HG03575 (cell line): ENCODE results near the gene WNT9A.
"Not testable (repeated sequence)": the region's sequence is repeated elsewhere in the genome, so short reads cannot be mapped to it uniquely, and the experiment has no call there.

Experiments
- ATAC-seq: cut with Tn5 transposase; IDR thresholded peaks from one replicate; pipeline ENCODE4 v1.9.1; 2021; ENCODE audit not compliant: unreplicated experiment, insufficient number of reproducible peaks, low FRiP score; ENCODE audit errors: extremely low read depth

Gene WNT9A

GRCh38 chr1:227883073-227883520 is 64.6 kb downstream of the WNT9A start:
- no peak for ATAC-seq

- no peak for ATAC-seq
Observed at GRCh38 chr1:227880342-227880924, 67.3 kb downstream of the WNT9A start.

DNA sequence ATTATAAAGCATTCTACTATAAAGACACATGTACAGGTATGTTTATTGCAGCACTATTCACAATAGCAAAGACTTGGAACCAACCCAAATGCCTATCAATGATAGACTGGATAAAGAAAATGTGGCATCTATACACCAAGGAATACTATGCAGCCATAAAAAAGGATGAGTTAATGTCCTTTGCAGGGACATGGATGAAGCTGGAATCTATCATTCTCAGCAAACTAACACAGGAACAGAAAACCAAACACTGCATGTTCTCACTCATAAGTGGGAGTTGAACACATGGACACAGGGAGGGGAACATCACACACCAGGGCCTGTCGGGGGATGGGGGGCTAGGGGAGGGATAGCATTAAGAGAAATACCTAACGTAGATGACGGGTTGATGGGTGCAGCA is 69.9 kb downstream of the WNT9A start:
- ATAC-seq: not testable (repeated sequence)

- not testable (repeated sequence) for ATAC-seq
Observed at GRCh38 chr1:227871892-227872291, 75.8 kb downstream of the WNT9A start.

DNA sequence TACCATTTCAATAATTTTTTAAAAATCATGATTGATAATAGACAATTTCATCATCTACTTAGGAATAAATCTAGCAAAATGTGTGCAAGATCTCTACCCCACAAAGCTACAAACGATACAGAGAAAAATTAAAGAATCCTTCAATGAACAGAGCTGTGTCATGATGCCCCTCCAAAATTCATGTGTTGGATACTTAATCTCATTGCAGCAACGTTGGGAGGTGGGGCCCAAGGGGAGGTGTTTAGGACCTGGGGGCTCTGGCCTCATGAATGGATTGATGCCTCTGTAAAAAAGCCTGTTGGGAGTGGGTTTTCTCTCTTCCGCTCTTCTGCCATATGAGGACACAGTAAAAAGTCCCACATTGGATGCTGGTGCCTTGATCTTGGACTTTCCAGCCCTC is 77.4 kb downstream of the WNT9A start:
- ATAC-seq: no peak

DNA sequence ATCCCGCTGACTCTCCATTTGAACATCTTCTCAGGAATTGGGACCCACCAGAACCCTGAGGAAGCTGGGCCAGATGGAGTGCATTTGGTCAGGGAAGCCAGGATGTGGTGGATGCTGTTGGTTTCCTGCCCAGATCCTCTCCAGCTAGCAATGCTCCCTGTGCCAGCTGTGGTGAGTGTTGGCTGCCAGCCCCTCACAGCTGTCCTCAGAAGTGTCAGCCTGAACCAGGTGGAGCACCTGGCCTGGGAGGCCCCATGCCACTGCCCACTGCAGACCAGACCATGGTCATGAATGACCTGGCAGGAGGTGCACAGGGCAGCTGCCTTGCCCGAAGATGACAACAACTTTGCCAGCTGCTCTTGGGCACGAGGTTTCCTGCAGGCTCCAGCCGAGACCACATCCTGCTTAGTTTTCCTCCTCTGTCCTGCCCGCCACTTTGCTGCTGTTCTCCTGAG is 77.9 kb downstream of the WNT9A start:
- ATAC-seq: no peak

GRCh38 chr1:227869279-227869842 is 78.4 kb downstream of the WNT9A start:
- no peak for ATAC-seq
